Subcutaneous adipose tissue (tissue), 4 donors: ENCODE measurements around the gene PLEKHS1. TPM values are rescaled to one million over a fixed set of nuclear protein-coding genes. Genes with fewer than 3 reads are reported as not detected.

Source experiments
- total RNA-seq, 4 donors: library from RNA; depleted of rRNA; stranded (reverse); fragments of >200 nt; gene quantifications; one replicate each; pipeline ENCODE4 v1.1.0, GENCODE V29; 2016
- TF ChIP-seq, protein P1 (sequence below): fragments of 450-650 bp; IDR thresholded peaks from one replicate; pipeline ENCODE4 v1.5.1; 2016; ENCODE audit warnings: low read depth, mild to moderate bottlenecking, control low read depth, antibody characterized with exemption, moderate library complexity

Gene PLEKHS1
- under 1 TPM in 1 of 4 donors, not detected in 3; 0.17 TPM for total RNA-seq

DNA sequence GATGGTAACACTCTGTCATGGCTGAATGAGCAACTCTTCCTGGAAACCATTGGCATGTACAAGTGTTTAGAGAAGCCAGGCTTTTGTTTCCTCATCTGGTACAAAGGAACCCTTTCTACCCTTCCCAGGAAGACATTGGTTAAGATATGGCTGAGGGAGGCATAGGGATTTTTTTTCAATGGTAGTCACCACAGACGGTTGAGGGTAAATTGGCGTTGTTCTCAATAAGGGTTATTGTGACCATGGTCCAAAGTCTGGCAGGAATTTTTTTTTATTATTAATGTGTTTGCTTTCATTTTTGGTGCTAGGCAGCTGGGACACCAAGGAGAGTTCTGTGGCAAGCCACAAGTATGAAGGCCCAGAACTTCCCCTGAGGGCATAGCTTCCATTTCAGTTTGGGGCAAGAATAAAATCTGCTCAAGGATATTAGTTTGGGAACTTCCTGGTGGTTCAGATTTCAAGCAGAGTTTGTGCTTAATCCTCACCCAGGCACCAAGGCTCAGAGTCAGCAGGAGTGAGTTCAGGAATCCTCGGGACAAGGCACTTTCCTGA, at the start of gene PLEKHS1:
Gene PLEKHS1, plus strand, starts transcription at position 502 of the 552 bp plus-strand sequence. CDS start 3,596 bp downstream, outside the sequence.
- TF ChIP-seq, protein P1, sequence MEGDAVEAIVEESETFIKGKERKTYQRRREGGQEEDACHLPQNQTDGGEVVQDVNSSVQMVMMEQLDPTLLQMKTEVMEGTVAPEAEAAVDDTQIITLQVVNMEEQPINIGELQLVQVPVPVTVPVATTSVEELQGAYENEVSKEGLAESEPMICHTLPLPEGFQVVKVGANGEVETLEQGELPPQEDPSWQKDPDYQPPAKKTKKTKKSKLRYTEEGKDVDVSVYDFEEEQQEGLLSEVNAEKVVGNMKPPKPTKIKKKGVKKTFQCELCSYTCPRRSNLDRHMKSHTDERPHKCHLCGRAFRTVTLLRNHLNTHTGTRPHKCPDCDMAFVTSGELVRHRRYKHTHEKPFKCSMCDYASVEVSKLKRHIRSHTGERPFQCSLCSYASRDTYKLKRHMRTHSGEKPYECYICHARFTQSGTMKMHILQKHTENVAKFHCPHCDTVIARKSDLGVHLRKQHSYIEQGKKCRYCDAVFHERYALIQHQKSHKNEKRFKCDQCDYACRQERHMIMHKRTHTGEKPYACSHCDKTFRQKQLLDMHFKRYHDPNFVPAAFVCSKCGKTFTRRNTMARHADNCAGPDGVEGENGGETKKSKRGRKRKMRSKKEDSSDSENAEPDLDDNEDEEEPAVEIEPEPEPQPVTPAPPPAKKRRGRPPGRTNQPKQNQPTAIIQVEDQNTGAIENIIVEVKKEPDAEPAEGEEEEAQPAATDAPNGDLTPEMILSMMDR, result no peak

DNA sequence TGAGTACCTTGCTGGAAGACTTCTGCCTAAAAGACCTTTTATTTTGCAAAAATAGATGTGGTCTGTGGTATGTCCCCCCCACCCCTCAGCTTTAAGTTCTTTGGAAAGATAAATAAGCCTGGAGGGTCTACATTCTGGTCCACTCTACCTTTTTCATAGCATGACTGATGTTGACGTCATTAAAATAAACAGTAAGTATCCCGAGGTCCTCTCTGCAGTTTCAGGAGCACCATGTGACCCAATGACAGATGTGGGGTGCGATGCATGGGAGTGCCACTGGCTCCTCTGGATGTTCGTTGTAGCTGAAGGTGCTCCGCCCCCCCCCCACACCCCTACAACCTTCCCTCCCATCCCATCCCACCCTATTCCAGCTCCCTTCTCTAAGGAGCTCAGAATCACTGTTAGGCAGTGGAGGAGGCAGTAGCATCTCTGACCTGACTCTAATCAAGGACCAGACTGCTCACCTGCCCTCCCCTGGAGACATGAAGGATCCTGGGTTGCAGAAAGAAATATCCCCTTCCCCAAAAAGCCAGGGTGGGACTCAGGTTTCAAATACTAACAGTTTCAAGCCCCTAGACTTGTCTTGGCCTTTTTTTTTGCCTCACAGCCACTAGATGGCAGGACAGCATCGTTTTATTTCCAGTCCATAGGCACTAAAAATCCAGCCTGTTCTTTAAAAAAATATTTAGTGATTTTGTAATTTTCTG, 46.7 kb upstream of the PLEKHS1 start:
- TF ChIP-seq, protein P1, result no peak

DNA sequence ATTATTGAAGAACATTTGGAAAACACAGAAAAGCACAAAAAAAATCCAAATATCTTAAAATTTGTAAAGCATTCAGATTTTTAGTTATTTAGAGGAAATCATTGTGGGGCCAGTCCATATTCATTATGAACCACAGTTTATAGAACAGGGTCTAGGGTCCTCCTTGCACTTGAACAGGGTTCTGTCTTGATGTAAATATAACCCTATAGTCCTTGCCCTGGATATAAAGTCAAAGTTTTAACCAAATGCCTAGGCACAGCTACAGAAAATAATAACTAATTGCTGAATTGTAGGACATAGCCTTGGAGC, 46.2 kb upstream of the PLEKHS1 start:
- TF ChIP-seq, protein P1, result no peak

DNA sequence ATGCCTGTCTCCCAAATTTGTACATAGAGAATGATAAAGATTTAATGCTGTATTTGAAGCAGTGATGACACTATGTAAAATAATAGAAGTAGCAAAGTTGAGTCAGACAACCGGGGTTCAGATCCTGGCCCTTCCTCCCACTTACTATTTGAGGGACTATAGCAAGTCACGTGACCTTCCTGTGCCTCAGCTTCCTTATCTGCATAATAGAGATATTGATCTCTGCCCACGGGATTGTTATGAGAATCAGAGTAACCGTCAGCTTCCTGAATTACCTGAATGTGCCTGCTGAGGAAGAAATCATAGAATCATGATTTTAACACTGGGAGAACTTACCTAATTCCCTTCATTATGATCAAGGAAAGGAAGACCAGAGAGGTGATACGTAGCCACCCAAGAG, 44.9 kb upstream of the PLEKHS1 start:
- TF ChIP-seq, protein P1, result no peak

DNA sequence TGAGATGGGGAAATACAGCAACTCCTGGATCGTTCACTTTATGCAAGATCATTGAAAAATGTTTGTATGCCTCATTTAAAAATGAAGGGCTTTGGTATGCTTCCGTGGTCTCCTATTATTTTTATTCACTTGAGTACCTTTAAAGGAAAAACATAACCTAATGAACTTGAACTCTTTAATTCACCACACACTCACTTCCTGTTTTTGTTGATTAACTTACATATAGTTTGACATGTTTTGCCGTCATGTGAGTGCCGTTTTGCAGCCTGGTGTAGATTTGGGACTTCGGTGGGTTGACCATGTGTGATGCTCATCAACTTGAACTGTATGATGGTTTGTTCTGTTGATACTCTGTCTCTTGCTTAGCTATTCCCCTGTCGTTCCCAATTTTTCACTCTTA, 42.8 kb upstream of the PLEKHS1 start:
- TF ChIP-seq, protein P1, result no peak

DNA sequence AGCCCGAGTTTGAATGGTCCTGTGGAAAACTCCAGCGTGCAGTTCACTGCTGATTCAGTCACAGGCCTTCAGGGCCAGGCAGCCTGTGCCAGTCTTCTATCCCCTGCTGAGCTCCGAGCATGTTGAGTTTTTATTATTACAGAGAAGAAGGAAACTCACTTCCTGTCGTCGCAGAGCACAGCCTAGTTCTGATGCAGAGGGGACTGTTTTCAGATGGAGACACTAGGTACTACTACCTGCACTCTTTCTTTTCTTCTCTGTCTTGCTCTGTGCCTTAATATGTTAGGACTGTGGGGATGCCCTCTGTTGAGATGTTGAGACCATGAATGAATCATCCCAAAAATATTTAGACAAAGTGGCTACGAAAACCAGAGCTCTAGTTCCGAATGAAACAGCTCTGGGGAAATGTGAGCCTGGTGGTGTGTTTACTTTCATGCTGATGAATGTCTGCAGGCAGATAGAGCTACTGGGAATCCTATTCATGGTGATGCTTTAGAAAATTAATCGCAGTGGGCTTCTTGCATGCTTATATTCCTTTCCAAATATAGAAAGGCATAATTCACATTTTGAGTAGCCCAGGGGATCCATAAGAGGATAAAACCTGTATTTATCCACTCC, 42.2 kb upstream of the PLEKHS1 start:
- TF ChIP-seq, protein P1, result no peak

DNA sequence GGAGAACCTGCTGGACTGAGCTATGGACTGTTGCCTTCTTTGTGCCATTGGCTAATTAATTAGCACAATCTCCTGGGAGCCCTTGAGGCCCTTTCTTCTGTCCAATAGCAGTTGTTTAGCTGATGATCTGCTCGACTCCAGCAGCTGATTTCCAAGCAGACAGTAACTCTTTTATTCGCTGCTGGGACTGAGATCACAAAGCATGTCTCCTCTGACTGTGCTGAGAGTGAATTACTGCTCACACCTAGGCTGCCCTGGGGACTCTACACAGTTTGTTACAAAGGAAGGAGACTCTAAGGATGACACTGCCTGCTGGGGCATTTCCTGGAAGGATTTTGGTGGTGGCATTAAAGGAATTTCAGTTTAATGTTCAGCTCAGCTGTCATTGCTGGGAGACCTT, 40.3 kb upstream of the PLEKHS1 start:
- TF ChIP-seq, protein P1, result no peak
